HCT116 (cell line): ENCODE results near the gene HLA-B. TPM values are rescaled to one million over a fixed set of nuclear protein-coding genes. Genes with fewer than 3 reads are reported as not detected.

Experiments used
- ATAC-seq: fragments of 200-7000 bp; cut with Tn5 transposase; 2 replicates; pipeline ENCODE4 v1.9.1; 2020; ENCODE audit warnings: mild to moderate bottlenecking, moderate library complexity
- BruUV-seq: library from RNA; stranded (reverse); fragments of 400-500 nt; replicated peaks from 2 replicates; lab custom pipeline; 2021; lab: Mats Ljungman, UMichigan
- CTCF ChIA-PET: fragments of 300-600 bp; sonication (Branson Sonifier 250); formaldehyde crosslinking; loops from one replicate; lab custom pipeline; 2021; ENCODE audit warnings: antibody characterized with exemption; lab: Charles Lee
- POLR2A ChIA-PET: fragments of 300-600, 350-600 bp; sonication (Branson Sonifier 250); formaldehyde crosslinking; loops from one replicate; lab custom pipeline; 2021; ENCODE audit warnings: antibody characterized with exemption; lab: Charles Lee
- RAD21 ChIA-PET, 2 experiments: fragments of 300-600 bp; sonication (Branson Sonifier 250); formaldehyde crosslinking; loops; one replicate each; lab custom pipeline; 2023; ENCODE audit warnings: low total read pairs in 2 of 2; ENCODE audit not compliant: uncharacterized antibody in 2 of 2, unreplicated experiment in 2 of 2, low non-redundant PET in 1 of 2; lab: Charles Lee
- DNase-seq: peaks from one replicate; pipeline ENCODE4 v3.0.0-alpha.2; 2010; ENCODE audit warnings: low read depth, low spot score
- H2AFZ ChIP-seq: fragments of 200-600 bp; shearing (Covaris generic), sonication (generic); 2 replicates; pipeline ENCODE4 v1.6.1; 2017; ENCODE audit warnings: low read depth, mixed run types, mixed read lengths, antibody characterized with exemption, low read length; ENCODE audit not compliant: poor library complexity, severe bottlenecking
- H3K27ac ChIP-seq: 2 replicates; pipeline ENCODE4 v1.5.1; 2012; ENCODE audit warnings: low read depth, low read length
- H3K27me3 ChIP-seq: fragments of 200-600 bp; sonication (generic); 2 replicates; pipeline ENCODE4 v1.6.1; 2016; ENCODE audit warnings: mixed run types, low read length, mixed read lengths; ENCODE audit not compliant: insufficient read depth
- H3K36me3 ChIP-seq, 2 experiments: fragments of 200-500 bp in 1 of 2; fragments of 200-600 bp in 1 of 2; sonication (Bioruptor generic) in 1 of 2; sonication (generic) in 1 of 2; 2 replicates each; pipeline versions ENCODE4 v1.5.1 to v1.6.1; 2014 to 2016; ENCODE audit warnings: low read length in 2 of 2, inconsistent platforms in 1 of 2, mixed read lengths in 1 of 2, mixed run types in 1 of 2; ENCODE audit not compliant: insufficient read depth in 2 of 2, control insufficient read depth in 1 of 2
- H3K4me1 ChIP-seq, 2 experiments: fragments of 200-600 bp in 1 of 2; sonication (generic) in 1 of 2; 2 replicates each; pipeline versions ENCODE4 v1.5.1 to v1.6.1; 2012 to 2017; ENCODE audit warnings: low read length in 2 of 2, inconsistent platforms in 1 of 2, mild to moderate bottlenecking in 1 of 2, mixed read lengths in 1 of 2, mixed run types in 1 of 2, moderate library complexity in 1 of 2; ENCODE audit not compliant: insufficient read depth in 2 of 2, control insufficient read depth in 1 of 2
- H3K4me2 ChIP-seq: fragments of 200-600 bp; sonication (generic); 2 replicates; pipeline ENCODE4 v1.6.1; 2017; ENCODE audit warnings: mixed run types, low read length, mixed read lengths
- H3K4me3 ChIP-seq, 2 experiments: fragments of 200-600 bp in 1 of 2; sonication (generic) in 1 of 2; replicated peaks in 1 of 2; 2 replicates each; pipeline ENCODE4 v1.5.1; 2011 to 2016; ENCODE audit warnings: low read length in 2 of 2, control low read depth in 1 of 2, low read depth in 1 of 2, mild to moderate bottlenecking in 1 of 2, mixed read lengths in 1 of 2, mixed run types in 1 of 2
- H3K79me2 ChIP-seq: fragments of 200-600 bp; sonication (generic); 2 replicates; pipeline ENCODE4 v1.6.1; 2017; ENCODE audit warnings: mild to moderate bottlenecking, mixed run types, low read length, moderate library complexity, mixed read lengths; ENCODE audit not compliant: insufficient read depth
- H3K9ac ChIP-seq: fragments of 200-600 bp; sonication (generic); 2 replicates; pipeline ENCODE4 v1.6.1; 2016; ENCODE audit warnings: low read length, mixed read lengths
- H3K9me2 ChIP-seq: fragments of 200-600 bp; sonication (generic), shearing (Covaris generic); 2 replicates; pipeline ENCODE4 v1.6.1; 2017; ENCODE audit warnings: mixed run types, mild to moderate bottlenecking, moderate library complexity; ENCODE audit not compliant: insufficient read depth
- H3K9me3 ChIP-seq, 2 experiments: fragments of 200-500 bp in 1 of 2; fragments of 200-600 bp in 1 of 2; sonication (Bioruptor generic) in 1 of 2; sonication (generic) in 1 of 2; 2 replicates each; pipeline ENCODE4 v1.6.1; 2014 to 2017; ENCODE audit warnings: low read length in 2 of 2, mixed read lengths in 2 of 2, inconsistent platforms in 1 of 2, low read depth in 1 of 2, mild to moderate bottlenecking in 1 of 2, mixed run types in 1 of 2, moderate library complexity in 1 of 2; ENCODE audit not compliant: control insufficient read depth in 1 of 2, insufficient read depth in 1 of 2
- H4K20me1 ChIP-seq: fragments of 200-600 bp; sonication (generic), shearing (Covaris generic); 2 replicates; pipeline ENCODE4 v1.6.1; 2017; ENCODE audit warnings: mixed run types, mild to moderate bottlenecking, moderate library complexity; ENCODE audit not compliant: insufficient read depth
- ATF3 ChIP-seq: IDR thresholded peaks from 2 replicates; pipeline ENCODE4 v1.6.1; 2012
- CBX3 ChIP-seq: IDR thresholded peaks from 2 replicates; pipeline ENCODE4 v1.6.1; 2012; ENCODE audit warnings: low read depth
- CEBPB ChIP-seq: IDR thresholded peaks from 2 replicates; pipeline ENCODE4 v1.6.1; 2012; ENCODE audit warnings: low read depth
- EGR1 ChIP-seq: IDR thresholded peaks from 2 replicates; pipeline ENCODE4 v1.6.1; 2012; ENCODE audit warnings: low read depth
- EZH2 ChIP-seq: fragments of 200-600 bp; sonication (generic); IDR thresholded peaks from 2 replicates; pipeline ENCODE4 v1.6.1; 2017; ENCODE audit warnings: antibody characterized with exemption, mixed run types
- EZH2phosphoT487 ChIP-seq: fragments of 200-600 bp; IDR thresholded peaks from 2 replicates; pipeline ENCODE4 v1.6.1; 2018; ENCODE audit warnings: antibody characterized with exemption, borderline replicate concordance
- JUND ChIP-seq: IDR thresholded peaks from 2 replicates; pipeline ENCODE4 v1.6.1; 2012
- POLR2A ChIP-seq: IDR thresholded peaks from 2 replicates; pipeline ENCODE4 v1.7.0; 2011; ENCODE audit warnings: borderline replicate concordance; ENCODE audit not compliant: insufficient read depth, insufficient read length; ENCODE audit errors: extremely low read depth
- RAD21 ChIP-seq: IDR thresholded peaks from 2 replicates; pipeline ENCODE4 v1.6.1; 2012; ENCODE audit warnings: low read depth, mild to moderate bottlenecking
- SIN3A ChIP-seq: IDR thresholded peaks from 2 replicates; pipeline ENCODE4 v1.6.1; 2012; ENCODE audit warnings: low read depth
- SP1 ChIP-seq: IDR thresholded peaks from 2 replicates; pipeline ENCODE4 v1.6.1; 2012; ENCODE audit warnings: low read depth
- SRF ChIP-seq: IDR thresholded peaks from 2 replicates; pipeline ENCODE4 v1.6.1; 2012; ENCODE audit warnings: low read depth
- TCF7L2 ChIP-seq: IDR thresholded peaks from 2 replicates; pipeline ENCODE4 v1.7.0; 2011; ENCODE audit warnings: borderline replicate concordance, inconsistent platforms; ENCODE audit not compliant: insufficient read depth, insufficient read length; ENCODE audit errors: extremely low read depth
- YY1 ChIP-seq: IDR thresholded peaks from 2 replicates; pipeline ENCODE4 v1.6.1; 2011; ENCODE audit warnings: low read length, low read depth, moderate library complexity, mild to moderate bottlenecking; ENCODE audit not compliant: insufficient replicate concordance; ENCODE audit errors: extremely low read depth
- ZBTB33 ChIP-seq: IDR thresholded peaks from 2 replicates; pipeline ENCODE4 v1.6.1; 2011; ENCODE audit warnings: mild to moderate bottlenecking, low read length, moderate library complexity; ENCODE audit not compliant: insufficient replicate concordance; ENCODE audit errors: extremely low read depth
- ZFX ChIP-seq: fragments of 450-650 bp; IDR thresholded peaks from 2 replicates; pipeline ENCODE4 v1.6.1; 2017
- ZNF274 ChIP-seq: fragments of 200-500 bp; sonication (Bioruptor generic); IDR thresholded peaks from 2 replicates; pipeline ENCODE4 v1.6.1; 2014; ENCODE audit warnings: mild to moderate bottlenecking, low read depth, low read length, inconsistent platforms
- intact Hi-C: fragments of 100-400 bp; cut with micrococcal nuclease; formaldehyde crosslinking; loops from 2 replicates; pipeline ENCODE4 v1.10.0; 2022
- total RNA-seq: library from RNA; stranded (reverse); gene quantifications from one replicate; pipeline ENCODE4 v1.2.1, GENCODE V29; 2021; ENCODE audit not compliant: unreplicated experiment
- TF ChIP-seq, protein P1 (sequence below): IDR thresholded peaks from 2 replicates; pipeline ENCODE4 v1.6.1; 2012
- TF ChIP-seq, protein P2 (sequence below): IDR thresholded peaks from 2 replicates; pipeline ENCODE4 v1.6.1; 2012; ENCODE audit warnings: low read depth

Gene HLA-B
- total RNA-seq, 1 experiment from 2014 or later: 381 TPM

DNA sequence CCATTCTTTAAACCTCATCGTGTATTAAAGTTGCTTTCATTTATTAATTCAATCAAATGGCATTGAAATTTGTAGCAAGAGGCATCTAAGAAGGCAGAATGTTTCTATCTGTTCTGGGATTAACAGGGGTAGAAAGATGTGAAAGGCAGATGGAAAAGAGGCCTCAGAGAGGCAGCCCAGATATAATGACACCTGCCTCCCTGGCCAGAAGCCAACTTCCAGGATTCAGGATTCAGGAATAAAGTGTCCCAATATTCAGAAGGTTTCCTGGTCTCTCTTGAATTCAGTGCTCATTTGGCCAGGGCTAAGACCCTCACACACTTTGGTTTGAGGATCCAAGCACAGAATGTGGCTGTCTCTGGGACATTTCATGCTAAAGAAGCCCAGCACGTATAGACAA lies 39.9 kb downstream of the HLA-B start (continued):
- TF ChIP-seq, protein P1, sequence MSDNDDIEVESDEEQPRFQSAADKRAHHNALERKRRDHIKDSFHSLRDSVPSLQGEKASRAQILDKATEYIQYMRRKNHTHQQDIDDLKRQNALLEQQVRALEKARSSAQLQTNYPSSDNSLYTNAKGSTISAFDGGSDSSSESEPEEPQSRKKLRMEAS: no peak
- TF ChIP-seq EGR1 (no peak), EZH2phosphoT487 (no peak)
- TF ChIP-seq, all 23 proteins: peak for 0

GRCh38 chr6:31309641-31310040 lies 47.3 kb downstream of the HLA-B start:
- DNase-seq: no peak
- Histone ChIP-seq H3K4me3 (no peak overlapping the region), H3K4me1 (no peaks in the 10 kb centered on the region), H3K9me2 (no peaks in the 10 kb centered on the region), H3K9me3 (no peaks in the 10 kb centered on the region), H4K20me1 (no peaks in the 10 kb centered on the region), H2AFZ (no peak overlapping the region), H3K36me3 (no peaks in the 10 kb centered on the region), H3K27ac (no peak overlapping the region), H3K4me2 (no peak overlapping the region), H3K27me3 (no peaks in the 10 kb centered on the region), H3K79me2 (no peaks in the 10 kb centered on the region), H3K9ac (no peak overlapping the region)
- RAD21 ChIA-PET: no interaction called here
- POLR2A ChIA-PET: no interaction called here
- intact Hi-C loops: no loop called here
- BruUV-seq: no TSS peak
- CTCF ChIA-PET: no interaction called here
- no peak for ATAC-seq
- TF ChIP-seq ZFX: no peak
- TF ChIP-seq RAD21: no peak
- no peak for TF ChIP-seq ATF3
- no peak for TF ChIP-seq CEBPB
- TF ChIP-seq ZBTB33: no peak
- TF ChIP-seq JUND: no peak
- no peak for TF ChIP-seq YY1
- no peak for TF ChIP-seq SRF
- TF ChIP-seq CBX3: no peak
- TF ChIP-seq, protein P2, sequence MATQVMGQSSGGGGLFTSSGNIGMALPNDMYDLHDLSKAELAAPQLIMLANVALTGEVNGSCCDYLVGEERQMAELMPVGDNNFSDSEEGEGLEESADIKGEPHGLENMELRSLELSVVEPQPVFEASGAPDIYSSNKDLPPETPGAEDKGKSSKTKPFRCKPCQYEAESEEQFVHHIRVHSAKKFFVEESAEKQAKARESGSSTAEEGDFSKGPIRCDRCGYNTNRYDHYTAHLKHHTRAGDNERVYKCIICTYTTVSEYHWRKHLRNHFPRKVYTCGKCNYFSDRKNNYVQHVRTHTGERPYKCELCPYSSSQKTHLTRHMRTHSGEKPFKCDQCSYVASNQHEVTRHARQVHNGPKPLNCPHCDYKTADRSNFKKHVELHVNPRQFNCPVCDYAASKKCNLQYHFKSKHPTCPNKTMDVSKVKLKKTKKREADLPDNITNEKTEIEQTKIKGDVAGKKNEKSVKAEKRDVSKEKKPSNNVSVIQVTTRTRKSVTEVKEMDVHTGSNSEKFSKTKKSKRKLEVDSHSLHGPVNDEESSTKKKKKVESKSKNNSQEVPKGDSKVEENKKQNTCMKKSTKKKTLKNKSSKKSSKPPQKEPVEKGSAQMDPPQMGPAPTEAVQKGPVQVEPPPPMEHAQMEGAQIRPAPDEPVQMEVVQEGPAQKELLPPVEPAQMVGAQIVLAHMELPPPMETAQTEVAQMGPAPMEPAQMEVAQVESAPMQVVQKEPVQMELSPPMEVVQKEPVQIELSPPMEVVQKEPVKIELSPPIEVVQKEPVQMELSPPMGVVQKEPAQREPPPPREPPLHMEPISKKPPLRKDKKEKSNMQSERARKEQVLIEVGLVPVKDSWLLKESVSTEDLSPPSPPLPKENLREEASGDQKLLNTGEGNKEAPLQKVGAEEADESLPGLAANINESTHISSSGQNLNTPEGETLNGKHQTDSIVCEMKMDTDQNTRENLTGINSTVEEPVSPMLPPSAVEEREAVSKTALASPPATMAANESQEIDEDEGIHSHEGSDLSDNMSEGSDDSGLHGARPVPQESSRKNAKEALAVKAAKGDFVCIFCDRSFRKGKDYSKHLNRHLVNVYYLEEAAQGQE: no peak
- no peak for TF ChIP-seq ZNF274
- TF ChIP-seq TCF7L2: no peak
- TF ChIP-seq EZH2: no peak
- no peak for TF ChIP-seq SP1
- TF ChIP-seq, protein P1: no peak
- TF ChIP-seq POLR2A: no peak
- TF ChIP-seq SIN3A: no peak
